HEK293 (cell line): ENCODE results near the gene CCDC57.

Experiments
- EGR2 ChIP-seq: fragments of 450-650 bp; formaldehyde crosslinking; IDR thresholded peaks from 2 replicates; pipeline ENCODE4 v1.5.1; 2016; ENCODE audit warnings: low read depth, missing biosample characterization, missing genetic modification characterization
- HIC1 ChIP-seq: fragments of 450-650 bp; formaldehyde crosslinking; IDR thresholded peaks from 2 replicates; pipeline ENCODE4 v1.5.1; 2016; ENCODE audit warnings: missing biosample characterization, missing genetic modification characterization
- IKZF3 ChIP-seq: fragments of 450-650 bp; IDR thresholded peaks from 2 replicates; pipeline ENCODE4 v1.5.0; 2018; ENCODE audit warnings: missing biosample characterization, mild to moderate bottlenecking, missing genetic modification characterization, moderate library complexity
- PATZ1 ChIP-seq: fragments of 450-650 bp; formaldehyde crosslinking; IDR thresholded peaks from 2 replicates; pipeline ENCODE4 v1.5.1; 2016; ENCODE audit warnings: missing biosample characterization, missing genetic modification characterization
- PRDM2 ChIP-seq: fragments of 450-650 bp; formaldehyde crosslinking; IDR thresholded peaks from 2 replicates; pipeline ENCODE4 v1.5.1; 2016; ENCODE audit warnings: missing biosample characterization, missing genetic modification characterization, borderline replicate concordance
- PRDM4 ChIP-seq: fragments of 450-650 bp; formaldehyde crosslinking; IDR thresholded peaks from 2 replicates; pipeline ENCODE4 v1.5.1; 2017; ENCODE audit warnings: missing biosample characterization, missing genetic modification characterization
- SP2 ChIP-seq: fragments of 450-650 bp; formaldehyde crosslinking; IDR thresholded peaks from 2 replicates; pipeline ENCODE4 v1.5.1; 2016; ENCODE audit warnings: missing biosample characterization, missing genetic modification characterization
- YY2 ChIP-seq: fragments of 450-650 bp; formaldehyde crosslinking; IDR thresholded peaks from 2 replicates; pipeline ENCODE4 v1.5.1; 2016; ENCODE audit warnings: missing biosample characterization, missing genetic modification characterization
- ZBTB48 ChIP-seq: fragments of 450-650 bp; formaldehyde crosslinking; IDR thresholded peaks from 2 replicates; pipeline ENCODE4 v1.5.1; 2016; ENCODE audit warnings: missing biosample characterization, missing genetic modification characterization
- ZFP3 ChIP-seq: fragments of 450-650 bp; formaldehyde crosslinking; IDR thresholded peaks from 2 replicates; pipeline ENCODE4 v1.5.1; 2016; ENCODE audit warnings: low read depth, missing biosample characterization, missing genetic modification characterization
- ZIC2 ChIP-seq: fragments of 450-650 bp; formaldehyde crosslinking; IDR thresholded peaks from 2 replicates; pipeline ENCODE4 v1.5.1; 2016; ENCODE audit warnings: missing biosample characterization, missing genetic modification characterization
- ZNF114 ChIP-seq: fragments of 450-650 bp; formaldehyde crosslinking; IDR thresholded peaks from 2 replicates; pipeline ENCODE4 v1.5.0; 2017; ENCODE audit warnings: missing biosample characterization, missing genetic modification characterization
- ZNF2 ChIP-seq: fragments of 450-650 bp; formaldehyde crosslinking; IDR thresholded peaks from 2 replicates; pipeline ENCODE4 v1.5.1; 2016; ENCODE audit warnings: missing biosample characterization, missing genetic modification characterization
- ZNF248 ChIP-seq: fragments of 450-650 bp; formaldehyde crosslinking; IDR thresholded peaks from 2 replicates; pipeline ENCODE4 v1.5.1; 2017; ENCODE audit warnings: missing biosample characterization, missing genetic modification characterization
- ZNF416 ChIP-seq: fragments of 450-650 bp; formaldehyde crosslinking; IDR thresholded peaks from 2 replicates; pipeline ENCODE4 v1.5.1; 2016; ENCODE audit warnings: missing biosample characterization, missing genetic modification characterization
- ZNF449 ChIP-seq: fragments of 450-650 bp; formaldehyde crosslinking; IDR thresholded peaks from 2 replicates; pipeline ENCODE4 v1.5.1; 2017; ENCODE audit warnings: missing biosample characterization, mild to moderate bottlenecking, missing genetic modification characterization, moderate library complexity
- ZNF529 ChIP-seq: fragments of 450-650 bp; formaldehyde crosslinking; IDR thresholded peaks from 2 replicates; pipeline ENCODE4 v1.5.1; 2017; ENCODE audit warnings: missing genetic modification characterization, missing biosample characterization; ENCODE audit not compliant: insufficient replicate concordance
- ZNF548 ChIP-seq: fragments of 450-650 bp; formaldehyde crosslinking; IDR thresholded peaks from 2 replicates; pipeline ENCODE4 v1.5.1; 2016; ENCODE audit warnings: missing biosample characterization, missing genetic modification characterization
- ZNF555 ChIP-seq: fragments of 450-650 bp; formaldehyde crosslinking; conservative IDR thresholded peaks from 2 replicates; pipeline ENCODE4 v1.5.1; 2017; ENCODE audit warnings: missing biosample characterization, mild to moderate bottlenecking, missing genetic modification characterization, inconsistent platforms
- ZNF645 ChIP-seq: fragments of 450-650 bp; formaldehyde crosslinking; IDR thresholded peaks from 2 replicates; pipeline ENCODE4; 2016; ENCODE audit warnings: missing biosample characterization, missing genetic modification characterization
- ZNF658 ChIP-seq: fragments of 450-650 bp; formaldehyde crosslinking; IDR thresholded peaks from 2 replicates; pipeline ENCODE4; 2016; ENCODE audit warnings: missing biosample characterization, missing genetic modification characterization
- ZNF843 ChIP-seq: fragments of 450-650 bp; formaldehyde crosslinking; IDR thresholded peaks from 2 replicates; pipeline ENCODE4 v1.5.1; 2016; ENCODE audit warnings: missing biosample characterization, missing genetic modification characterization
- ZSCAN16 ChIP-seq: fragments of 450-650 bp; formaldehyde crosslinking; IDR thresholded peaks from 2 replicates; pipeline ENCODE4 v1.5.1; 2016; ENCODE audit warnings: missing biosample characterization, missing genetic modification characterization

Gene CCDC57

GRCh38 chr17:82056729-82057621, 155.7 kb downstream of the CCDC57 start (continued):
- TF ChIP-seq ZNF416 (no peak), ZNF645 (tag by site-specific recombination) (no peak), IKZF3 (tag by site-specific recombination) (no peak), ZIC2 (tag by site-specific recombination) (peak; percentile 89), SP2 (tag by site-specific recombination) (0 out of 2 replicates have a peak, but pooled peaks have one; percentile 27), ZFP3 (tag by site-specific recombination) (no peak), PRDM4 (tag by site-specific recombination) (no peak), PRDM2 (tag by site-specific recombination) (no peak), ZBTB48 (no peak), PATZ1 (no peak), HIC1 (tag by site-specific recombination) (peak; percentile 59; the same call in 1 of the 2 replicates), ZNF658 (no peak), ZNF529 (tag by site-specific recombination) (no peak), EGR2 (tag by site-specific recombination) (peak; percentile 23; the same call in 1 of the 2 replicates), ZNF548 (tag by site-specific recombination) (no peak), ZNF843 (tag by site-specific recombination) (no peak), ZSCAN16 (tag by site-specific recombination) (no peak), ZNF2 (tag by site-specific recombination) (no peak), YY2 (tag by site-specific recombination) (no peak), ZNF248 (tag by site-specific recombination) (no peak), ZNF555 (no peak), ZNF449 (no peak), ZNF114 (no peak)
